Fibroblast of lung (primary cell): ENCODE measurements around the gene ADGRF3. TPM values are rescaled to one million over a fixed set of nuclear protein-coding genes. Genes with fewer than 3 reads are reported as not detected.
A peak's percentile ranks its signal among the peaks of the same experiment; 100 is the strongest.

Experiments used
- DNase-seq, 2 donors: peaks; one replicate each; pipeline versions ENCODE4 v3.0.0 to v3.0.0-alpha.2; 2010; ENCODE audit warnings: low read depth in 2 of 2
- H2AFZ ChIP-seq: 2 replicates; pipeline ENCODE4 v1.5.1; 2012; ENCODE audit warnings: low read length, control low read depth, inconsistent platforms
- H3K27ac ChIP-seq: 2 replicates; pipeline ENCODE4 v1.5.1; 2011; ENCODE audit warnings: low read length, control low read depth; ENCODE audit not compliant: insufficient read depth
- H3K27me3 ChIP-seq: 2 replicates; pipeline ENCODE4 v1.5.1; 2011; ENCODE audit warnings: mild to moderate bottlenecking, low read length; ENCODE audit not compliant: control insufficient read depth, insufficient read depth
- H3K36me3 ChIP-seq: 2 replicates; pipeline ENCODE4 v1.5.1; 2011; ENCODE audit warnings: low read length; ENCODE audit not compliant: control insufficient read depth, insufficient read depth
- H3K4me1 ChIP-seq: 2 replicates; pipeline ENCODE4 v1.5.1; 2011; ENCODE audit warnings: low read length; ENCODE audit not compliant: control insufficient read depth, insufficient read depth; ENCODE audit errors: extremely low read depth
- H3K4me2 ChIP-seq: 2 replicates; pipeline ENCODE4 v1.5.1; 2011; ENCODE audit warnings: low read length, control low read depth; ENCODE audit not compliant: insufficient read depth; ENCODE audit errors: extremely low read depth
- H3K4me3 ChIP-seq, 4 experiments: fragments of 200-600 bp in 1 of 4; sonication (generic) in 1 of 4; replicated peaks in 1 of 4; 2 replicates each; pipeline ENCODE4 v1.5.1; 2011 to 2016; ENCODE audit warnings: low read length in 4 of 4, low read depth in 3 of 4, mild to moderate bottlenecking in 3 of 4, control low read depth in 2 of 4, inconsistent platforms in 1 of 4, mixed read lengths in 1 of 4; ENCODE audit not compliant: insufficient read depth in 1 of 4; ENCODE audit errors: control extremely low read depth in 1 of 4
- H3K79me2 ChIP-seq: 2 replicates; pipeline ENCODE4 v1.5.1; 2012; ENCODE audit warnings: mild to moderate bottlenecking, low read length, inconsistent platforms; ENCODE audit not compliant: control insufficient read depth, insufficient read depth
- H3K9ac ChIP-seq: 2 replicates; pipeline ENCODE4 v1.5.1; 2011; ENCODE audit warnings: mild to moderate bottlenecking, low read length, control low read depth; ENCODE audit not compliant: insufficient read depth
- H3K9me3 ChIP-seq: 2 replicates; pipeline ENCODE4 v1.5.1; 2012; ENCODE audit warnings: low read depth, low read length; ENCODE audit not compliant: control insufficient read depth, insufficient read depth
- H4K20me1 ChIP-seq: 2 replicates; pipeline ENCODE4 v1.5.1; 2011; ENCODE audit warnings: low read length; ENCODE audit not compliant: control insufficient read depth, insufficient read depth; ENCODE audit errors: extremely low read depth
- EZH2 ChIP-seq: IDR thresholded peaks from 2 replicates; pipeline ENCODE4 v1.5.1; 2012; ENCODE audit warnings: low read length, control low read depth, mild to moderate bottlenecking; ENCODE audit errors: missing control alignments
- polyA plus RNA-seq, 2 donors: library from polyadenylated mRNA; depleted of rRNA in 1 of 2; stranded (reverse) in 1 of 2; unstranded in 1 of 2; fragments of >200 nt; gene quantifications; 2 replicates each; pipeline ENCODE4 v1.2.1, GENCODE V29; 2011 to 2012; ENCODE audit warnings: missing spikeins in 1 of 2
- total RNA-seq: library from RNA; depleted of rRNA; stranded (reverse); fragments of >200 nt; gene quantifications from 2 replicates; pipeline ENCODE4 v1.2.1, GENCODE V29; 2014
- TF ChIP-seq, protein P1 (sequence below), 2 donors: IDR thresholded peaks in 1 of 2; conservative IDR thresholded peaks in 1 of 2; 1 replicate in 1 of 2; 2 replicates in 1 of 2; pipeline ENCODE4 v1.5.1; 2011 to 2012; ENCODE audit warnings: low read length in 2 of 2, control low read depth in 1 of 2, inconsistent platforms in 1 of 2, low read depth in 1 of 2, mild to moderate bottlenecking in 1 of 2

ADGRF3 gene
- total and polyA plus RNA-seq, 2 donors (not counting 1 experiment from before 2014, with no cell fraction given) = under 0.01 to 0.06 TPM

DNA sequence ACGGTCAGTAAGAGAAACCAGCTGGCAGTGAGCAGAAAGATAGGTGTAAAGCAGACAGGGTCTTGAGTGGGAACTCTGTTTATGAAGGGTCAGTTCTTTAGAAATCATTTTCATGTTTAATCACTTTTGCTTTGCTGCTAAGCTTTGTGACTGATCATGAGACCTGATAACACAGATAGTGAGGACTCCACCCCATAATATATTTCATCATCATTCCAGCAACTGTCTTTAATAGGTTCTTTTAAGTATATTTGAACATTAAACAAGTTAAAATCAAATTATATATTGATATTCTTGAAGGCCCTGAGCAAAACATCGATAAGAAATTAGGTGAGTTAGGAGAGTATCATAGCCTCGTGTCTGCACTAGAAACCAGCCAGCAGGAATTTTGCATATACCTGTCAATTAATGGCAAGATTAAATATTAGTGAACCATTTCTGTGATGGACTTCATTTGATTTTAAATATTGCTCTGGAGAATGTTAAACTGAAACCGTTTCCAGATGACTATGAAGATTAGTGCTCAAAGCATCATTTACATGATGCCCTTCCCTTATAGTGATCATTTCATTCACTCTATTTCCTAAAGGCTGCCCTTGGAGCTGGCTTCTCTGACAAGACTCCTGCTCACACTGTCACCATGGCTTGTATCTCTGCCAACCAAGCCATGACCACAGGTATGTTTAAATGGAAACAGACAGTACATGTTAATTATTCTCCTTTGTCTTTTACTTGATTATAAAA, 69.9 kb downstream of the ADGRF3 start:
- Histone ChIP-seq H2AFZ (no peak overlapping the region), H3K79me2 (no peaks in the 10 kb centered on the region), H3K9ac (no peak overlapping the region), H4K20me1 (no peaks in the 10 kb centered on the region), H3K4me1 (peaks cover 5% of the 10 kb centered on the region), H3K4me2 (no peak overlapping the region), H3K9me3 (no peaks in the 10 kb centered on the region), H3K4me3 (no peak overlapping the region), H3K27me3 (no peaks in the 10 kb centered on the region), H3K36me3 (peaks cover 5% of the 10 kb centered on the region), H3K27ac (no peak overlapping the region)
- DNase-seq = no peak
- TF ChIP-seq, protein P1, sequence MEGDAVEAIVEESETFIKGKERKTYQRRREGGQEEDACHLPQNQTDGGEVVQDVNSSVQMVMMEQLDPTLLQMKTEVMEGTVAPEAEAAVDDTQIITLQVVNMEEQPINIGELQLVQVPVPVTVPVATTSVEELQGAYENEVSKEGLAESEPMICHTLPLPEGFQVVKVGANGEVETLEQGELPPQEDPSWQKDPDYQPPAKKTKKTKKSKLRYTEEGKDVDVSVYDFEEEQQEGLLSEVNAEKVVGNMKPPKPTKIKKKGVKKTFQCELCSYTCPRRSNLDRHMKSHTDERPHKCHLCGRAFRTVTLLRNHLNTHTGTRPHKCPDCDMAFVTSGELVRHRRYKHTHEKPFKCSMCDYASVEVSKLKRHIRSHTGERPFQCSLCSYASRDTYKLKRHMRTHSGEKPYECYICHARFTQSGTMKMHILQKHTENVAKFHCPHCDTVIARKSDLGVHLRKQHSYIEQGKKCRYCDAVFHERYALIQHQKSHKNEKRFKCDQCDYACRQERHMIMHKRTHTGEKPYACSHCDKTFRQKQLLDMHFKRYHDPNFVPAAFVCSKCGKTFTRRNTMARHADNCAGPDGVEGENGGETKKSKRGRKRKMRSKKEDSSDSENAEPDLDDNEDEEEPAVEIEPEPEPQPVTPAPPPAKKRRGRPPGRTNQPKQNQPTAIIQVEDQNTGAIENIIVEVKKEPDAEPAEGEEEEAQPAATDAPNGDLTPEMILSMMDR (conservative IDR thresholded peaks at IDR 0.05 in 1 of 2, IDR thresholded peaks at IDR 0.05 in 1 of 2; ENCODE audit: low read depth in 1 of 2, low read length in 2 of 2) = no peak
- no peak for TF ChIP-seq EZH2

DNA sequence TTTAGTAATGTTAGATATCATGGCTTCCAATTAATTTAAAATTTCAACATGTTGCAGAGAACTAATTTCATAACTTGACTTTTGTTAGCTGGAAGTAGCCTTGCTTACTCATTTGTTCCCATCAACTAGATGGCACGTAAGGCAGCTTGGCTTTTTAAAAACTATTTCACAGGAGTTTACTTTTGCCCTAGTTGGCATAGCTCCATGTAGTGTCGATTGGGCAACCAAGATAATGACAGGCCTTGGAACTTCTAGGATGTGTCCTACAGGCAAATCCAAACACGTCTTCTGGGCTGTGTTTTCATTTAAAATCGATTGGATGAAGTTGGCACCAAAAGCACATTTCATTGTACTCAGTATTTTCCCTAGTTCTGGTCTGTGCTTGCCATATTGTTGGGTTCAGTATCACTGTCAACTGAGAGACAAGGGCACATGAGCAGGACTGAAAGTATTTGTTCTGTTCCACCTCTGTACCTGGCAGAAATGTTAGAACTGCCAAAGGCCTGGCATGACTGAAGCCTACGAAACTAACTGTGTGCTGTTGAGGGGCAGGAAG, 72.5 kb downstream of the ADGRF3 start:
- H4K20me1 ChIP-seq = no peaks in the 10 kb centered on the region
- no peak overlapping the region for H3K9ac ChIP-seq
- H3K4me1 ChIP-seq = peaks cover 5% of the 10 kb centered on the region
- peak overlapping the region in 1 of 4 experiments; percentile 33 for H3K4me3 ChIP-seq
- no peaks in the 10 kb centered on the region for H3K27me3 ChIP-seq
- H3K27ac ChIP-seq = peak overlapping the region; percentile 60
- no peak overlapping the region for H2AFZ ChIP-seq
- H3K79me2 ChIP-seq = no peaks in the 10 kb centered on the region
- H3K9me3 ChIP-seq = no peaks in the 10 kb centered on the region
- peaks cover 5% of the 10 kb centered on the region for H3K36me3 ChIP-seq
- TF ChIP-seq, protein P1 (conservative IDR thresholded peaks at IDR 0.05 in 1 of 2, IDR thresholded peaks at IDR 0.05 in 1 of 2; ENCODE audit: low read depth in 1 of 2, low read length in 2 of 2) = no peak
- TF ChIP-seq EZH2 = no peak
- peak overlapping the region; percentile 48 for H3K4me2 ChIP-seq
- peak; percentile 81 to 99 for DNase-seq

DNA sequence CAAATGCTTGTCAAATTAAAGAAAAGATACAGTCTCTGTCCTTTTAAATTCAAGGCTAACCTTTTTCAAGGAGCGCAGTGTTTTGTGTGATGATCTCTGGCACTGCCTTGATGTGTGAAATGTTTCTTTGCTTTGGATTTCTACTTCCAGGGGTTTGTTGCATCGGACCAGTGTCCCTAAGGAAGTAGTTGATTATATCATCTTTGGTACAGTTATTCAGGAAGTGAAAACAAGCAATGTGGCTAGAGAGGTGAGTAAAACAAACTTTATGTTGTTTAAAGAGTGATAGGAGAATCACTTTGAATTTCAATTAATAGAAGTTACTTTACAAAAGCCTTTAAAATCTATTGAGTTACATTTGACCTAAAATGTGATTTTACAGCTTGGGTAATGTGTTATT, 73.1 kb downstream of the ADGRF3 start:
- Histone ChIP-seq H3K27me3 (no peaks in the 10 kb centered on the region), H3K9me3 (no peaks in the 10 kb centered on the region), H3K4me2 (no peak overlapping the region), H3K36me3 (peaks cover 3% of the 10 kb centered on the region), H3K9ac (no peak overlapping the region), H2AFZ (no peak overlapping the region), H3K4me1 (peaks cover 5% of the 10 kb centered on the region), H3K79me2 (no peaks in the 10 kb centered on the region), H3K27ac (no peak overlapping the region), H4K20me1 (no peaks in the 10 kb centered on the region), H3K4me3 (peak overlapping the region in 1 of 4 experiments; percentile 11)
- TF ChIP-seq, protein P1 (conservative IDR thresholded peaks at IDR 0.05 in 1 of 2, IDR thresholded peaks at IDR 0.05 in 1 of 2; ENCODE audit: low read depth in 1 of 2, low read length in 2 of 2) = no peak
- no peak for TF ChIP-seq EZH2
- peak in 1 of 2 donors; percentile 62 for DNase-seq
